VCaP (cell line): ENCODE data around the gene EGFR.

Experiments used
- H3K27ac ChIP-seq: fragments of 450-650 bp; 2 replicates; pipeline ENCODE4 v1.5.1; 2017
- TF ChIP-seq, protein P1 (sequence below): fragments of 450-650 bp; conservative IDR thresholded peaks from 2 replicates; pipeline ENCODE4 v1.5.1; 2017; ENCODE audit warnings: mild to moderate bottlenecking, moderate library complexity

EGFR gene

DNA sequence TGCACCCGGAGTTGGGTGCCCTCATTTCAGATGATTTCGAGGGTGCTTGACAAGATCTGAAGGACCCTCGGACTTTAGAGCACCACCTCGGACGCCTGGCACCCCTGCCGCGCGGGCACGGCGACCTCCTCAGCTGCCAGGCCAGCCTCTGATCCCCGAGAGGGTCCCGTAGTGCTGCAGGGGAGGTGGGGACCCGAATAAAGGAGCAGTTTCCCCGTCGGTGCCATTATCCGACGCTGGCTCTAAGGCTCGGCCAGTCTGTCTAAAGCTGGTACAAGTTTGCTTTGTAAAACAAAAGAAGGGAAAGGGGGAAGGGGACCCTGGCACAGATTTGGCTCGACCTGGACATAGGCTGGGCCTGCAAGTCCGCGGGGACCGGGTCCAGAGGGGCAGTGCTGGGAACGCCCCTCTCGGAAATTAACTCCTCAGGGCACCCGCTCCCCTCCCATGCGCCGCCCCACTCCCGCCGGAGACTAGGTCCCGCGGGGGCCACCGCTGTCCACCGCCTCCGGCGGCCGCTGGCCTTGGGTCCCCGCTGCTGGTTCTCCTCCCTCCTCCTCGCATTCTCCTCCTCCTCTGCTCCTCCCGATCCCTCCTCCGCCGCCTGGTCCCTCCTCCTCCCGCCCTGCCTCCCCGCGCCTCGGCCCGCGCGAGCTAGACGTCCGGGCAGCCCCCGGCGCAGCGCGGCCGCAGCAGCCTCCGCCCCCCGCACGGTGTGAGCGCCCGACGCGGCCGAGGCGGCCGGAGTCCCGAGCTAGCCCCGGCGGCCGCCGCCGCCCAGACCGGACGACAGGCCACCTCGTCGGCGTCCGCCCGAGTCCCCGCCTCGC lies at the start of gene EGFR:
Gene EGFR (plus strand): TSS at position 657 of the 830 bp plus-strand sequence. CDS start 261 bp downstream, outside the sequence.
- TF ChIP-seq, protein P1, sequence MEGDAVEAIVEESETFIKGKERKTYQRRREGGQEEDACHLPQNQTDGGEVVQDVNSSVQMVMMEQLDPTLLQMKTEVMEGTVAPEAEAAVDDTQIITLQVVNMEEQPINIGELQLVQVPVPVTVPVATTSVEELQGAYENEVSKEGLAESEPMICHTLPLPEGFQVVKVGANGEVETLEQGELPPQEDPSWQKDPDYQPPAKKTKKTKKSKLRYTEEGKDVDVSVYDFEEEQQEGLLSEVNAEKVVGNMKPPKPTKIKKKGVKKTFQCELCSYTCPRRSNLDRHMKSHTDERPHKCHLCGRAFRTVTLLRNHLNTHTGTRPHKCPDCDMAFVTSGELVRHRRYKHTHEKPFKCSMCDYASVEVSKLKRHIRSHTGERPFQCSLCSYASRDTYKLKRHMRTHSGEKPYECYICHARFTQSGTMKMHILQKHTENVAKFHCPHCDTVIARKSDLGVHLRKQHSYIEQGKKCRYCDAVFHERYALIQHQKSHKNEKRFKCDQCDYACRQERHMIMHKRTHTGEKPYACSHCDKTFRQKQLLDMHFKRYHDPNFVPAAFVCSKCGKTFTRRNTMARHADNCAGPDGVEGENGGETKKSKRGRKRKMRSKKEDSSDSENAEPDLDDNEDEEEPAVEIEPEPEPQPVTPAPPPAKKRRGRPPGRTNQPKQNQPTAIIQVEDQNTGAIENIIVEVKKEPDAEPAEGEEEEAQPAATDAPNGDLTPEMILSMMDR: no peak
- peak within 1 kb of the TSS; percentile 86 for H3K27ac ChIP-seq

GRCh38 chr7:54969208-54969967 lies 49.4 kb upstream of the EGFR start:
- H3K27ac ChIP-seq: no peak overlapping the region
- TF ChIP-seq, protein P1: no peak

- TF ChIP-seq, protein P1: no peak
- no peak overlapping the region for H3K27ac ChIP-seq
Measured at GRCh38 chr7:54972733-54973294, 46.0 kb upstream of the EGFR start.

DNA sequence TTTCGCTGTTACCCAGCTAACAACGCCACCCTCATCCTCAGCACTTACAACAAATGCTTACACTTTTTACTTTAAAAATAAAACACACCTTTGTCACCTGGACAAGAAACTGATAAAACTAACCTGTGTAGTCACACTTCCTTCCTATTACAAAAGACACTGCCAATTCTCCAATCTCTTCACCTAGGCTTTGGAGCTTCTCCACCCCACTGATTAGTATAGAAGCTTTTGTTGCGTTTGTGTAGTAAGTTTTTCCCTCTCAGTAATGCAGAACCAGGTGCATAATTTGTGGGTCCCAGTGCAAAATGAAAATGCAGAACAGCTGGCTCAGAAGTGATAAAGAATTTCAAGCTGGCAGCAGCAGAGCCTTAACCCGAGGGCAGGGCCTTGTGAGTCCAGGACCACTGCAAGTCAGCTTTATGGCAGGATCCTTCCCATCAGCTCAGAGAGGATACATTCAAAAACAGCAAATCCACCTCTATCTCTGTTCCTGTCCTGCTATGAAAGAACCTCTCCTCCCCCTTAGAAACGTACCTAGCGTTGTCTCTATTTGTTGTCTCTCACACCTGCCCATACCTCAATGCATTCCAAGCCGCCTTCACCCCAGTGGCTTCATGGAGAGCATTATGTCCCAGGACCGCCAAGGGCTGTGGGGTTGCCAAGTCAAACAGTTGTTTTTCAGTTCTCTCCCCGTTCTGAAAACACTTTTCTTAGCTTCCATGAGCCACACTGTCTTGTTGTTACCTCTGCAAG lies 40.3 kb upstream of the EGFR start:
- TF ChIP-seq, protein P1: no peak
- H3K27ac ChIP-seq: no peak overlapping the region

DNA sequence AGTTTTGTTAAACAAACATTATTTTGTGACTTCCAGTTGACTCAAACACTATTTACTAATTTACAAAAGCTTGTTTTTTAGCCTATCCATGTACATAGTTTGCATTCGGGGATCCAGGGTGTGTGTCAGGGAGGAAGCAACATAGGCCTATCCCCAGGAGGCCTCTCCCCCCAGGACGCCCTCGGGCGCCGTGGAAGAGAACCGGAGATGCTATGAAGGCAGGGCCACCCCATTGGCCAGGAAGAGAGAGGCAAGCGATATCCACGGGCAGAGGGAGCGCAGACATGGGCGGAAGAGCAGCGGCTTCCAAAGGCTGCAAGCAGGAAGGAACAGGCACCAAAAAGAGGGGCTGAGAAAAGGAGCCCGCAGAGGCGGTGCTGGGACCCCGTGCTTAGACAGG lies 38.3 kb upstream of the EGFR start:
- no peak overlapping the region for H3K27ac ChIP-seq
- TF ChIP-seq, protein P1: no peak

- H3K27ac ChIP-seq: no peak overlapping the region
- TF ChIP-seq, protein P1: no peak
Measured at GRCh38 chr7:54981913-54982312, 36.9 kb upstream of the EGFR start.
